HEK293 (cell line): ENCODE results near the gene POLN.

Experiments used
- CTCF ChIA-PET: fragments of 350-600 bp; formaldehyde crosslinking; extraction: SDS; loops from one replicate; lab custom pipeline; 2021; ENCODE audit warnings: antibody characterized with exemption; lab: Yijun Ruan, JAX
- POLR2A ChIA-PET: fragments of 300-600 bp; formaldehyde crosslinking; extraction: SDS; loops from one replicate; lab custom pipeline; 2020; ENCODE audit warnings: antibody characterized with exemption, inconsistent platforms; lab: Yijun Ruan, JAX
- H3K27ac ChIP-seq: fragments of 200-500 bp; sonication (Bioruptor generic); 2 replicates; pipeline ENCODE4 v1.5.1; 2014; ENCODE audit warnings: low read depth, low read length, control low read depth, inconsistent platforms; ENCODE audit errors: extremely low read depth
- H3K36me3 ChIP-seq, 2 experiments: fragments of 200-500 bp in 1 of 2; sonication (Bioruptor generic) in 1 of 2; 1 replicate in 1 of 2; 2 replicates in 1 of 2; pipeline ENCODE4 v1.5.1; 2014 to 2017; ENCODE audit warnings: inconsistent platforms in 2 of 2, low read length in 2 of 2; ENCODE audit not compliant: control insufficient read depth in 2 of 2, insufficient read depth in 1 of 2
- H3K4me1 ChIP-seq: fragments of 200-500 bp; sonication (Bioruptor generic); 2 replicates; pipeline ENCODE4 v1.5.1; 2014; ENCODE audit warnings: mild to moderate bottlenecking, low read length, inconsistent platforms; ENCODE audit not compliant: control insufficient read depth, insufficient read depth
- H3K4me3 ChIP-seq: 2 replicates; pipeline ENCODE4 v1.5.1; 2011; ENCODE audit warnings: low read depth, mild to moderate bottlenecking, control low read depth, low read length, moderate library complexity
- H3K9me3 ChIP-seq: fragments of 200-500 bp; sonication (Bioruptor generic); 2 replicates; pipeline ENCODE4 v1.5.1; 2014; ENCODE audit warnings: low read depth, low read length, inconsistent platforms; ENCODE audit not compliant: control insufficient read depth, insufficient read depth
- MZF1 ChIP-seq: fragments of 450-650 bp; formaldehyde crosslinking; IDR thresholded peaks from 2 replicates; pipeline ENCODE4 v1.5.1; 2017; ENCODE audit warnings: missing biosample characterization, missing genetic modification characterization, borderline replicate concordance
- SCRT2 ChIP-seq: fragments of 450-650 bp; formaldehyde crosslinking; IDR thresholded peaks from 2 replicates; pipeline ENCODE4 v1.5.1; 2016; ENCODE audit warnings: missing biosample characterization, missing genetic modification characterization
- ZBTB21 ChIP-seq: fragments of 450-650 bp; formaldehyde crosslinking; IDR thresholded peaks from 2 replicates; pipeline ENCODE4 v1.5.1; 2017; ENCODE audit warnings: missing biosample characterization, missing genetic modification characterization
- ZEB2 ChIP-seq: fragments of 450-650 bp; formaldehyde crosslinking; IDR thresholded peaks from 2 replicates; pipeline ENCODE4 v1.5.1; 2016; ENCODE audit warnings: missing biosample characterization, missing genetic modification characterization
- ZNF132 ChIP-seq: fragments of 450-650 bp; formaldehyde crosslinking; IDR thresholded peaks from 2 replicates; pipeline ENCODE4 v1.5.1; 2017; ENCODE audit warnings: missing biosample characterization, missing genetic modification characterization, borderline replicate concordance
- ZNF146 ChIP-seq: fragments of 450-650 bp; formaldehyde crosslinking; IDR thresholded peaks from 2 replicates; pipeline ENCODE4 v1.5.1; 2016; ENCODE audit warnings: missing biosample characterization, missing genetic modification characterization
- ZNF155 ChIP-seq: fragments of 450-650 bp; formaldehyde crosslinking; IDR thresholded peaks from 2 replicates; pipeline ENCODE4 v1.5.1; 2016; ENCODE audit warnings: missing biosample characterization, missing genetic modification characterization
- ZNF302 ChIP-seq: fragments of 450-650 bp; formaldehyde crosslinking; IDR thresholded peaks from 2 replicates; pipeline ENCODE4 v1.5.1; 2016; ENCODE audit warnings: missing biosample characterization, missing genetic modification characterization, low read depth
- ZNF341 ChIP-seq: fragments of 450-650 bp; formaldehyde crosslinking; IDR thresholded peaks from 2 replicates; pipeline ENCODE4; 2016; ENCODE audit warnings: low read depth, missing biosample characterization, missing genetic modification characterization
- ZNF623 ChIP-seq: fragments of 450-650 bp; formaldehyde crosslinking; IDR thresholded peaks from 2 replicates; pipeline ENCODE4 v1.5.1; 2016; ENCODE audit warnings: missing biosample characterization, missing genetic modification characterization
- ZNF654 ChIP-seq: fragments of 450-650 bp; formaldehyde crosslinking; IDR thresholded peaks from 2 replicates; pipeline ENCODE4 v1.5.1; 2016; ENCODE audit warnings: low read depth, missing biosample characterization, missing genetic modification characterization
- ZNF747 ChIP-seq: fragments of 450-650 bp; formaldehyde crosslinking; IDR thresholded peaks from 2 replicates; pipeline ENCODE4 v1.5.1; 2016; ENCODE audit warnings: missing biosample characterization, missing genetic modification characterization
- ZNF768 ChIP-seq: fragments of 450-650 bp; formaldehyde crosslinking; IDR thresholded peaks from 2 replicates; pipeline ENCODE4 v1.5.1; 2018; ENCODE audit warnings: missing biosample characterization, mild to moderate bottlenecking, missing genetic modification characterization
- ZNF776 ChIP-seq: fragments of 450-650 bp; formaldehyde crosslinking; IDR thresholded peaks from 2 replicates; pipeline ENCODE4 v1.5.0; 2017; ENCODE audit warnings: missing biosample characterization, missing genetic modification characterization, borderline replicate concordance
- ZNF785 ChIP-seq: fragments of 450-650 bp; formaldehyde crosslinking; IDR thresholded peaks from 2 replicates; pipeline ENCODE4 v1.5.1; 2016; ENCODE audit warnings: missing biosample characterization, missing genetic modification characterization
- TF ChIP-seq, protein P1 (sequence below): fragments of 450-650 bp; formaldehyde crosslinking; IDR thresholded peaks from 2 replicates; pipeline ENCODE4 v1.5.1; 2016; ENCODE audit warnings: missing biosample characterization, missing genetic modification characterization
- TF ChIP-seq, protein P2 (sequence below): fragments of 450-650 bp; formaldehyde crosslinking; IDR thresholded peaks from 2 replicates; pipeline ENCODE4 v1.5.1; 2016; ENCODE audit warnings: missing biosample characterization, missing genetic modification characterization
- TF ChIP-seq, protein P3 (sequence below): fragments of 450-650 bp; formaldehyde crosslinking; IDR thresholded peaks from 2 replicates; pipeline ENCODE4 v1.5.1; 2016; ENCODE audit warnings: missing biosample characterization, missing genetic modification characterization, low read depth
- TF ChIP-seq, protein P4 (sequence below): fragments of 450-650 bp; formaldehyde crosslinking; IDR thresholded peaks from 2 replicates; pipeline ENCODE4 v1.5.1; 2016; ENCODE audit warnings: missing biosample characterization, missing genetic modification characterization
- TF ChIP-seq, protein P5 (sequence below): fragments of 450-650 bp; formaldehyde crosslinking; IDR thresholded peaks from 2 replicates; pipeline ENCODE4 v1.5.1; 2016; ENCODE audit warnings: missing biosample characterization, missing genetic modification characterization

POLN gene

DNA sequence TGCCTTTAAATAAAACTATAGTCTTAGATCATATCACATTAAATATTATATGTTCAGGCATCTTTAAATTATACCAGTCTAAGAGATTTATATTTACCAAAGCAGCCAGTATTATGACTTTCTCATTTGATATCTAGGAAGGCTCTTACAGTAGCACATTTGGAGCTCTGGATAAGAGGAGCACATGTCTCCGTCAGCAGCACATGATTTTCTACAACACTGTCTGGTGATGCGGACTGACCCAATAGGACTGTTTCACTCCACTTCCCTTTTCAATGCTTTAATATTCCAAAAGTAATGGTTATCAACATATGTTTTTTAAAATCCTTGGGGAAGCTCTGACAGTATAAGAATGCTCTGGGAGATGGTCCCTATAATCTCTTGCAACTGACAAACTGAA, 61.5 kb downstream of the POLN start:
- no peak overlapping the region for H3K4me3 ChIP-seq
- no peaks in the 10 kb centered on the region for H3K4me1 ChIP-seq
- ChIA-PET POLR2A (no interaction called here), CTCF (interaction anchor here (1.3 kb wide), 1 partner anchor 39 kb away, joined by 4 read pairs; no protein-coding TSS in a partner anchor)
- no peaks in the 10 kb centered on the region for H3K9me3 ChIP-seq
- no peak overlapping the region for H3K27ac ChIP-seq
- peaks cover 0 to 31% of the 10 kb centered on the region in 2 experiments; a peak in 1 of 3 replicates for H3K36me3 ChIP-seq
- no peak for TF ChIP-seq ZNF747 (tag by site-specific recombination)
- no peak for TF ChIP-seq ZNF785 (tag by site-specific recombination)
- no peak for TF ChIP-seq ZNF302 (tag by site-specific recombination)
- TF ChIP-seq MZF1 (tag by site-specific recombination): no peak
- no peak for TF ChIP-seq ZNF132 (tag by site-specific recombination)
- TF ChIP-seq ZNF768 (tag by site-specific recombination): no peak
- TF ChIP-seq, protein P1, sequence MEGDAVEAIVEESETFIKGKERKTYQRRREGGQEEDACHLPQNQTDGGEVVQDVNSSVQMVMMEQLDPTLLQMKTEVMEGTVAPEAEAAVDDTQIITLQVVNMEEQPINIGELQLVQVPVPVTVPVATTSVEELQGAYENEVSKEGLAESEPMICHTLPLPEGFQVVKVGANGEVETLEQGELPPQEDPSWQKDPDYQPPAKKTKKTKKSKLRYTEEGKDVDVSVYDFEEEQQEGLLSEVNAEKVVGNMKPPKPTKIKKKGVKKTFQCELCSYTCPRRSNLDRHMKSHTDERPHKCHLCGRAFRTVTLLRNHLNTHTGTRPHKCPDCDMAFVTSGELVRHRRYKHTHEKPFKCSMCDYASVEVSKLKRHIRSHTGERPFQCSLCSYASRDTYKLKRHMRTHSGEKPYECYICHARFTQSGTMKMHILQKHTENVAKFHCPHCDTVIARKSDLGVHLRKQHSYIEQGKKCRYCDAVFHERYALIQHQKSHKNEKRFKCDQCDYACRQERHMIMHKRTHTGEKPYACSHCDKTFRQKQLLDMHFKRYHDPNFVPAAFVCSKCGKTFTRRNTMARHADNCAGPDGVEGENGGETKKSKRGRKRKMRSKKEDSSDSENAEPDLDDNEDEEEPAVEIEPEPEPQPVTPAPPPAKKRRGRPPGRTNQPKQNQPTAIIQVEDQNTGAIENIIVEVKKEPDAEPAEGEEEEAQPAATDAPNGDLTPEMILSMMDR: no peak
- TF ChIP-seq, protein P2, sequence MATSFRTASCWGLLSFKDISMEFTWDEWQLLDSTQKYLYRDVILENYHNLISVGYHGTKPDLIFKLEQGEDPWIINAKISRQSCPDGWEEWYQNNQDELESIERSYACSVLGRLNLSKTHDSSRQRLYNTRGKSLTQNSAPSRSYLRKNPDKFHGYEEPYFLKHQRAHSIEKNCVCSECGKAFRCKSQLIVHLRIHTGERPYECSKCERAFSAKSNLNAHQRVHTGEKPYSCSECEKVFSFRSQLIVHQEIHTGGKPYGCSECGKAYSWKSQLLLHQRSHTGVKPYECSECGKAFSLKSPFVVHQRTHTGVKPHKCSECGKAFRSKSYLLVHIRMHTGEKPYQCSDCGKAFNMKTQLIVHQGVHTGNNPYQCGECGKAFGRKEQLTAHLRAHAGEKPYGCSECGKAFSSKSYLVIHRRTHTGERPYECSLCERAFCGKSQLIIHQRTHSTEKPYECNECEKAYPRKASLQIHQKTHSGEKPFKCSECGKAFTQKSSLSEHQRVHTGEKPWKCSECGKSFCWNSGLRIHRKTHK (tag by site-specific recombination): no peak
- TF ChIP-seq ZBTB21 (tag by site-specific recombination): no peak
- no peak for TF ChIP-seq ZNF654 (tag by site-specific recombination)
- TF ChIP-seq, protein P3, sequence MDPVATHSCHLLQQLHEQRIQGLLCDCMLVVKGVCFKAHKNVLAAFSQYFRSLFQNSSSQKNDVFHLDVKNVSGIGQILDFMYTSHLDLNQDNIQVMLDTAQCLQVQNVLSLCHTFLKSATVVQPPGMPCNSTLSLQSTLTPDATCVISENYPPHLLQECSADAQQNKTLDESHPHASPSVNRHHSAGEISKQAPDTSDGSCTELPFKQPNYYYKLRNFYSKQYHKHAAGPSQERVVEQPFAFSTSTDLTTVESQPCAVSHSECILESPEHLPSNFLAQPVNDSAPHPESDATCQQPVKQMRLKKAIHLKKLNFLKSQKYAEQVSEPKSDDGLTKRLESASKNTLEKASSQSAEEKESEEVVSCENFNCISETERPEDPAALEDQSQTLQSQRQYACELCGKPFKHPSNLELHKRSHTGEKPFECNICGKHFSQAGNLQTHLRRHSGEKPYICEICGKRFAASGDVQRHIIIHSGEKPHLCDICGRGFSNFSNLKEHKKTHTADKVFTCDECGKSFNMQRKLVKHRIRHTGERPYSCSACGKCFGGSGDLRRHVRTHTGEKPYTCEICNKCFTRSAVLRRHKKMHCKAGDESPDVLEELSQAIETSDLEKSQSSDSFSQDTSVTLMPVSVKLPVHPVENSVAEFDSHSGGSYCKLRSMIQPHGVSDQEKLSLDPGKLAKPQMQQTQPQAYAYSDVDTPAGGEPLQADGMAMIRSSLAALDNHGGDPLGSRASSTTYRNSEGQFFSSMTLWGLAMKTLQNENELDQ (tag by site-specific recombination): no peak
- no peak for TF ChIP-seq ZNF155 (tag by site-specific recombination)
- no peak for TF ChIP-seq ZNF146 (tag by site-specific recombination)
- TF ChIP-seq ZEB2 (tag by site-specific recombination): no peak
- TF ChIP-seq, protein P4, sequence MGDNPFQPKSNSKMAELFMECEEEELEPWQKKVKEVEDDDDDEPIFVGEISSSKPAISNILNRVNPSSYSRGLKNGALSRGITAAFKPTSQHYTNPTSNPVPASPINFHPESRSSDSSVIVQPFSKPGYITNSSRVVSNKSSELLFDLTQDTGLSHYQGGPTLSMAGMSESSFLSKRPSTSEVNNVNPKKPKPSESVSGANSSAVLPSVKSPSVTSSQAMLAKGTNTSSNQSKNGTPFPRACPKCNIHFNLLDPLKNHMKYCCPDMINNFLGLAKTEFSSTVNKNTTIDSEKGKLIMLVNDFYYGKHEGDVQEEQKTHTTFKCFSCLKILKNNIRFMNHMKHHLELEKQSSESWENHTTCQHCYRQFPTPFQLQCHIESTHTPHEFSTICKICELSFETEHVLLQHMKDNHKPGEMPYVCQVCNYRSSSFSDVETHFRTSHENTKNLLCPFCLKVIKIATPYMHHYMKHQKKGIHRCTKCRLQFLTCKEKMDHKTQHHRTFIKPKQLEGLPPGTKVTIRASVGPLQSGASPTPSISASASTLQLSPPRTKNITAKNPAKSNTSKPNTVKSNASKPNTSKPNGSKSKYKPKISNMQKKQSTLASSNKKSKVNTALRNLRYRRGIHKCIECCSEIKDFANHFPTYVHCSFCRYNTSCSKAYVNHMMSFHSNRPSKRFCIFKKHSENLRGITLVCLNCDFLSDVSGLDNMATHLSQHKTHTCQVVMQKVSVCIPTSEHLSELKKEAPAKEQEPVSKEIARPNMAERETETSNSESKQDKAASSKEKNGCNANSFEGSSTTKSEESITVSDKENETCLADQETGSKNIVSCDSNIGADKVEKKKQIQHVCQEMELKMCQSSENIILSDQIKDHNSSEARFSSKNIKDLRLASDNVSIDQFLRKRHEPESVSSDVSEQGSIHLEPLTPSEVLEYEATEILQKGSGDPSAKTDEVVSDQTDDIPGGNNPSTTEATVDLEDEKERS (tag by site-specific recombination): no peak
- TF ChIP-seq ZNF776: no peak
- TF ChIP-seq ZNF623: no peak
- TF ChIP-seq ZNF341: no peak
- TF ChIP-seq, protein P5, sequence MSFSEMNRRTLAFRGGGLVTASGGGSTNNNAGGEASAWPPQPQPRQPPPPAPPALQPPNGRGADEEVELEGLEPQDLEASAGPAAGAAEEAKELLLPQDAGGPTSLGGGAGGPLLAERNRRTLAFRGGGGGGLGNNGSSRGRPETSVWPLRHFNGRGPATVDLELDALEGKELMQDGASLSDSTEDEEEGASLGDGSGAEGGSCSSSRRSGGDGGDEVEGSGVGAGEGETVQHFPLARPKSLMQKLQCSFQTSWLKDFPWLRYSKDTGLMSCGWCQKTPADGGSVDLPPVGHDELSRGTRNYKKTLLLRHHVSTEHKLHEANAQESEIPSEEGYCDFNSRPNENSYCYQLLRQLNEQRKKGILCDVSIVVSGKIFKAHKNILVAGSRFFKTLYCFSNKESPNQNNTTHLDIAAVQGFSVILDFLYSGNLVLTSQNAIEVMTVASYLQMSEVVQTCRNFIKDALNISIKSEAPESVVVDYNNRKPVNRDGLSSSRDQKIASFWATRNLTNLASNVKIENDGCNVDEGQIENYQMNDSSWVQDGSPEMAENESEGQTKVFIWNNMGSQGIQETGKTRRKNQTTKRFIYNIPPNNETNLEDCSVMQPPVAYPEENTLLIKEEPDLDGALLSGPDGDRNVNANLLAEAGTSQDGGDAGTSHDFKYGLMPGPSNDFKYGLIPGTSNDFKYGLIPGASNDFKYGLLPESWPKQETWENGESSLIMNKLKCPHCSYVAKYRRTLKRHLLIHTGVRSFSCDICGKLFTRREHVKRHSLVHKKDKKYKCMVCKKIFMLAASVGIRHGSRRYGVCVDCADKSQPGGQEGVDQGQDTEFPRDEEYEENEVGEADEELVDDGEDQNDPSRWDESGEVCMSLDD (tag by site-specific recombination): no peak
- no peak for TF ChIP-seq SCRT2 (tag by site-specific recombination)
